ENCODE measurements around the gene BRPF3. TPM values are rescaled to one million over a fixed set of nuclear protein-coding genes. Genes with fewer than 3 reads are reported as not detected.

The BRPF3 gene
- total and polyA plus RNA-seq, 2 donors (not counting 3 experiments of a cell fraction or from before 2014, with no cell fraction given), result 30.5 to 35.7 TPM

DNA sequence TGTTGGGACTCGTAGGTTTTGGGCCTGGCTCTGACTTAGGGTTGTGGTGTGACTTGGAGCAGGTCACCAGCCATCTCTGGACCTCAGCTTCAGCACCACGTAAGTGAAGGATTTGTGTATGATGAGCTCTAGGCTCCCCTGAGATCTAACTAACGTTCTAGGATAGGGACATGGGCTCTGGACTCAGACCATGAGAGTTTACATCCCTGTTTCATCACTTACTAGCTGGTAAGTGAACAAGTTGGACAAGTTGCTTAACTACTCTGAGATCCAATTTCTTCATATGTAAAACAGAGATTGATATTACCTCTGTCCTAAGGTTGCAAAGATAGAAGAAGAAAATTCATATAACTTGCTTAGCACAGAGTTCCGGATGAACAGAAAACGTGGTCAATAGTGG lies 53.0 kb downstream of the BRPF3 start:
- H3K79me2 ChIP-seq (ENCODE audit: control insufficient read depth, insufficient read depth, low read length), result no peaks in the 10 kb centered on the region
- H3K9ac ChIP-seq (replicated peaks; ENCODE audit: extremely low read depth, insufficient read depth, low read length), result no peak overlapping the region
- TF ChIP-seq, protein P1, sequence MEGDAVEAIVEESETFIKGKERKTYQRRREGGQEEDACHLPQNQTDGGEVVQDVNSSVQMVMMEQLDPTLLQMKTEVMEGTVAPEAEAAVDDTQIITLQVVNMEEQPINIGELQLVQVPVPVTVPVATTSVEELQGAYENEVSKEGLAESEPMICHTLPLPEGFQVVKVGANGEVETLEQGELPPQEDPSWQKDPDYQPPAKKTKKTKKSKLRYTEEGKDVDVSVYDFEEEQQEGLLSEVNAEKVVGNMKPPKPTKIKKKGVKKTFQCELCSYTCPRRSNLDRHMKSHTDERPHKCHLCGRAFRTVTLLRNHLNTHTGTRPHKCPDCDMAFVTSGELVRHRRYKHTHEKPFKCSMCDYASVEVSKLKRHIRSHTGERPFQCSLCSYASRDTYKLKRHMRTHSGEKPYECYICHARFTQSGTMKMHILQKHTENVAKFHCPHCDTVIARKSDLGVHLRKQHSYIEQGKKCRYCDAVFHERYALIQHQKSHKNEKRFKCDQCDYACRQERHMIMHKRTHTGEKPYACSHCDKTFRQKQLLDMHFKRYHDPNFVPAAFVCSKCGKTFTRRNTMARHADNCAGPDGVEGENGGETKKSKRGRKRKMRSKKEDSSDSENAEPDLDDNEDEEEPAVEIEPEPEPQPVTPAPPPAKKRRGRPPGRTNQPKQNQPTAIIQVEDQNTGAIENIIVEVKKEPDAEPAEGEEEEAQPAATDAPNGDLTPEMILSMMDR (IDR thresholded peaks at IDR 0.05; ENCODE audit: extremely low read depth in 1 of 2, insufficient read depth in 1 of 2, low read depth in 1 of 2, low read length in 2 of 2), result no peak
- no peak for TF ChIP-seq EZH2 (IDR thresholded peaks at IDR 0.05; ENCODE audit: borderline replicate concordance, low read depth, low read length, severe bottlenecking)
- H3K9me3 ChIP-seq (replicated peaks; ENCODE audit: control insufficient read depth, insufficient read depth, low read length), result no peaks in the 10 kb centered on the region
- no peaks in the 10 kb centered on the region for H3K27me3 ChIP-seq (ENCODE audit: control insufficient read depth in 2 of 2, insufficient read depth in 2 of 2, low read length in 2 of 2)
- no peak overlapping the region for H3K4me3 ChIP-seq (replicated peaks in 1 of 3; ENCODE audit: insufficient read depth in 1 of 3, low read depth in 1 of 3, low read length in 3 of 3)
- FAIRE-seq (no peak), DNase-seq (ENCODE audit: low read depth, low spot score) (no peak)
- H2AFZ ChIP-seq (ENCODE audit: low read depth, low read length), result no peak overlapping the region
- H3K4me1 ChIP-seq (ENCODE audit: control insufficient read depth, extremely low read depth, insufficient read depth, low read length), result peaks cover 42% of the 10 kb centered on the region
- dilution Hi-C loops (cut with MboI; ENCODE audit: extremely low pct_ligation_motif_present, low sequenced_read_pairs), result no loop called here
- H3K9me1 ChIP-seq (replicated peaks; ENCODE audit: control insufficient read depth, extremely low read depth, insufficient read depth, low read length), result no peaks in the 10 kb centered on the region
- H3K27ac ChIP-seq (ENCODE audit: insufficient read depth, low read depth, low read length), result peak overlapping the region; percentile 79
- intact Hi-C loops (cut with micrococcal nuclease), result loop anchor here (2.0 kb wide), 2 partner anchors 101 to 123 kb away; no protein-coding TSS in a partner anchor
- peak overlapping the region; percentile 31 for H3K4me2 ChIP-seq (ENCODE audit: insufficient read depth, low read length)
- no peaks in the 10 kb centered on the region for H4K20me1 ChIP-seq (replicated peaks; ENCODE audit: control insufficient read depth, extremely low read depth, insufficient read depth, low read length)
- POLR2A ChIA-PET, result interaction anchor here (0.7 to 1.1 kb wide), 3 partner anchors 19 to 118 kb away, joined by 4 to 5 read pairs (median 4); no protein-coding TSS in a partner anchor
- BruUV-seq (replicated peaks), result no TSS peak
- CTCF ChIA-PET, result interaction anchor here (0.7 to 3.3 kb wide), 10 partner anchors 13 to 111 kb away, joined by 3 to 25 read pairs (median 5); no protein-coding TSS in a partner anchor
- H3K36me3 ChIP-seq (ENCODE audit: control insufficient read depth in 2 of 2, extremely low read depth in 1 of 2, insufficient read depth in 2 of 2, low read length in 2 of 2), result no peaks in the 10 kb centered on the region

DNA sequence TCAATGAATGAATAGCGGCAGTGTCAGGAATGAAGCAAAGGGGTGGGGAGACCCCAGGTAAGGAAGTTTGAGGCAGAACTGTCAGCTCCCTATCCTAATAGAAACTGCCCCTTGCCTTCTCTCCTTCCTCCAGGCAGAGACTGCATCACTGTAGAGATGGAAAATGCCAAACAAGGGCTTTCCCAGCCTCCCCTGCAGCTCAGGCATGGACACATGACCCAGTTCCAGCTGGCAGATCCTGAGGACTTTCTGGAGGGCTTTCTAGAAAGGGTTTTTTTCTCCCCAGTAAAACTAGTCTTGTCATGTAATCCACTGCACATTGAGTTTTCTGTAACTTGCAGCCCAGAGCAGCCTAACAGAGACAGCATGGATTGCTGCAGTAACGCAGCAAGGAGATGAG lies 55.5 kb downstream of the BRPF3 start:
- DNase-seq (ENCODE audit: low read depth, low spot score) (no peak), FAIRE-seq (no peak)
- no peak overlapping the region for H2AFZ ChIP-seq (ENCODE audit: low read depth, low read length)
- H3K9ac ChIP-seq (replicated peaks; ENCODE audit: extremely low read depth, insufficient read depth, low read length), result no peak overlapping the region
- H3K4me1 ChIP-seq (ENCODE audit: control insufficient read depth, extremely low read depth, insufficient read depth, low read length), result peaks cover 25% of the 10 kb centered on the region
- H3K9me3 ChIP-seq (replicated peaks; ENCODE audit: control insufficient read depth, insufficient read depth, low read length), result no peaks in the 10 kb centered on the region
- no peaks in the 10 kb centered on the region for H3K79me2 ChIP-seq (ENCODE audit: control insufficient read depth, insufficient read depth, low read length)
- no peak overlapping the region for H3K4me2 ChIP-seq (ENCODE audit: insufficient read depth, low read length)
- intact Hi-C loops (cut with micrococcal nuclease), result no loop called here
- TF ChIP-seq GATA2 (IDR thresholded peaks at IDR 0.05; ENCODE audit: insufficient read depth, insufficient read length, low read depth, low read length), result no peak
- TF ChIP-seq, protein P2, sequence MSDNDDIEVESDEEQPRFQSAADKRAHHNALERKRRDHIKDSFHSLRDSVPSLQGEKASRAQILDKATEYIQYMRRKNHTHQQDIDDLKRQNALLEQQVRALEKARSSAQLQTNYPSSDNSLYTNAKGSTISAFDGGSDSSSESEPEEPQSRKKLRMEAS (IDR thresholded peaks at IDR 0.05; ENCODE audit: insufficient read depth, insufficient read length), result no peak
- no peak for TF ChIP-seq MYC (IDR thresholded peaks at IDR 0.05; ENCODE audit: low read depth, low read length)
- no peak for TF ChIP-seq POLR2A (IDR thresholded peaks at IDR 0.05; ENCODE audit: low read depth, low read length)
- TF ChIP-seq POLR2AphosphoS5 (IDR thresholded peaks at IDR 0.05; ENCODE audit: insufficient read depth, low read depth, low read length), result no peak
- TF ChIP-seq, protein P1 (IDR thresholded peaks at IDR 0.05; ENCODE audit: extremely low read depth in 1 of 2, insufficient read depth in 1 of 2, low read depth in 1 of 2, low read length in 2 of 2), result no peak
- TF ChIP-seq JUN (IDR thresholded peaks at IDR 0.05; ENCODE audit: borderline replicate concordance, insufficient read depth, insufficient read length, low read depth), result no peak
- no peak for TF ChIP-seq EZH2 (IDR thresholded peaks at IDR 0.05; ENCODE audit: borderline replicate concordance, low read depth, low read length, severe bottlenecking)
- no peak for TF ChIP-seq FOS (IDR thresholded peaks at IDR 0.05; ENCODE audit: borderline replicate concordance, insufficient read depth, low read length)
- no TSS peak for BruUV-seq (replicated peaks)
- no peaks in the 10 kb centered on the region for H3K9me1 ChIP-seq (replicated peaks; ENCODE audit: control insufficient read depth, extremely low read depth, insufficient read depth, low read length)
- dilution Hi-C loops (cut with MboI; ENCODE audit: extremely low pct_ligation_motif_present, low sequenced_read_pairs), result no loop called here
- ChIA-PET POLR2A (no interaction called here), CTCF (interaction anchor here (1.2 to 3.6 kb wide), 2 partner anchors 13 to 51 kb away, joined by 3 to 19 read pairs; no protein-coding TSS in a partner anchor)
- no peak overlapping the region for H3K27ac ChIP-seq (ENCODE audit: insufficient read depth, low read depth, low read length)
- no peaks in the 10 kb centered on the region for H3K36me3 ChIP-seq (ENCODE audit: control insufficient read depth in 2 of 2, extremely low read depth in 1 of 2, insufficient read depth in 2 of 2, low read length in 2 of 2)
- H3K27me3 ChIP-seq (ENCODE audit: control insufficient read depth in 2 of 2, insufficient read depth in 2 of 2, low read length in 2 of 2), result no peaks in the 10 kb centered on the region
- H4K20me1 ChIP-seq (replicated peaks; ENCODE audit: control insufficient read depth, extremely low read depth, insufficient read depth, low read length), result no peaks in the 10 kb centered on the region
- H3K4me3 ChIP-seq (replicated peaks in 1 of 3; ENCODE audit: insufficient read depth in 1 of 3, low read depth in 1 of 3, low read length in 3 of 3), result no peak overlapping the region

Measured in endothelial cell of umbilical vein (primary cell).